ENCODE results near the gene KIF13A. TPM values are rescaled to one million over a fixed set of nuclear protein-coding genes. Genes with fewer than 3 reads are reported as not detected.
"Not testable (repeated sequence)": the region's sequence is repeated elsewhere in the genome, so short reads cannot be mapped to it uniquely, and the experiment has no call there.

KIF13A gene
- total and polyA plus RNA-seq, 4 donors = 14.2 to 97.4 (median 31.7) TPM

- DNase-seq (no peak), ATAC-seq (ENCODE audit: insufficient read depth, low FRiP score) (no peak)
- no peak overlapping the region for H3K9ac ChIP-seq (ENCODE audit: insufficient read depth in 1 of 2, low read length in 2 of 2)
- peaks cover 0 to 26% (median 5%) of the 10 kb centered on the region in 4 donors for H3K36me3 ChIP-seq (ENCODE audit: control insufficient read depth in 4 of 4, insufficient read depth in 4 of 4, low read length in 4 of 4)
- 47 to 69% methylated on average over 1 of the region's 1 CpG for WGBS, 2 donors
- TF ChIP-seq CTCF (IDR thresholded peaks at IDR 0.05; ENCODE audit: control extremely low read depth, extremely low read depth) = no peak
- H3K27me3 ChIP-seq (ENCODE audit: control insufficient read depth in 3 of 3, insufficient read depth in 3 of 3, low read length in 2 of 3) = no peaks in the 10 kb centered on the region
- H3K27ac ChIP-seq (ENCODE audit: low read depth in 1 of 2, low read length in 1 of 2) = no peak overlapping the region
- no peak overlapping the region for H3K4me3 ChIP-seq
- peaks cover under 1 to 6% (median 3%) of the 10 kb centered on the region in 4 donors for H3K9me3 ChIP-seq (ENCODE audit: control insufficient read depth in 4 of 4, insufficient read depth in 3 of 4, low read length in 3 of 4)
- peaks cover 0 to 13% (median 0%) of the 10 kb centered on the region in 5 donors for H3K4me1 ChIP-seq (ENCODE audit: control insufficient read depth in 5 of 5, insufficient read depth in 5 of 5, low read length in 5 of 5)
Measured at GRCh38 chr6:17890309-17890708, 97.1 kb downstream of the KIF13A start.

- peaks cover 0 to 20% (median 4%) of the 10 kb centered on the region in 4 donors for H3K36me3 ChIP-seq (ENCODE audit: control insufficient read depth in 4 of 4, insufficient read depth in 4 of 4, low read length in 4 of 4)
- not testable (repeated sequence) for ATAC-seq (ENCODE audit: insufficient read depth, low FRiP score); H3K9me3 ChIP-seq (ENCODE audit: control insufficient read depth in 4 of 4, insufficient read depth in 3 of 4, low read length in 3 of 4); H3K4me3 ChIP-seq; DNase-seq; H3K9ac ChIP-seq (ENCODE audit: insufficient read depth in 1 of 2, low read length in 2 of 2); H3K27me3 ChIP-seq (ENCODE audit: control insufficient read depth in 3 of 3, insufficient read depth in 3 of 3, low read length in 2 of 3); H3K27ac ChIP-seq (ENCODE audit: low read depth in 1 of 2, low read length in 1 of 2)
- 94% methylated on average over 9 of the region's 9 CpGs for WGBS, 2 donors
- peaks cover 0 to 17% (median 0%) of the 10 kb centered on the region in 5 donors for H3K4me1 ChIP-seq (ENCODE audit: control insufficient read depth in 5 of 5, insufficient read depth in 5 of 5, low read length in 5 of 5)
Measured at GRCh38 chr6:17889777-17890176, 97.7 kb downstream of the KIF13A start.

GRCh38 chr6:17886891-17887290, 100.5 kb downstream of the KIF13A start:
- ATAC-seq (ENCODE audit: insufficient read depth, low FRiP score) = no peak

More at GRCh38 chr6:17886891-17887290, 100.5 kb downstream of the KIF13A start:
- Histone ChIP-seq H3K4me1 (ENCODE audit: control insufficient read depth in 5 of 5, insufficient read depth in 5 of 5, low read length in 5 of 5) (peaks cover 0 to 25% (median 0%) of the 10 kb centered on the region in 5 donors), H3K9ac (ENCODE audit: insufficient read depth in 1 of 2, low read length in 2 of 2) (no peak overlapping the region), H3K4me3 (no peak overlapping the region), H3K27ac (ENCODE audit: low read depth in 1 of 2, low read length in 1 of 2) (no peak overlapping the region), H3K9me3 (ENCODE audit: control insufficient read depth in 4 of 4, insufficient read depth in 3 of 4, low read length in 3 of 4) (no peaks in the 10 kb centered on the region), H3K36me3 (ENCODE audit: control insufficient read depth in 4 of 4, insufficient read depth in 4 of 4, low read length in 4 of 4) (no peaks in the 10 kb centered on the region), H3K27me3 (ENCODE audit: control insufficient read depth in 3 of 3, insufficient read depth in 3 of 3, low read length in 2 of 3) (no peaks in the 10 kb centered on the region)
- no peak for TF ChIP-seq CTCF (IDR thresholded peaks at IDR 0.05; ENCODE audit: control extremely low read depth, extremely low read depth)
- no peak for DNase-seq
- WGBS, 2 donors = 80 to 85% methylated on average over 1 of the region's 1 CpG
